ENCODE data around the gene UPF1.

Gene UPF1

DNA sequence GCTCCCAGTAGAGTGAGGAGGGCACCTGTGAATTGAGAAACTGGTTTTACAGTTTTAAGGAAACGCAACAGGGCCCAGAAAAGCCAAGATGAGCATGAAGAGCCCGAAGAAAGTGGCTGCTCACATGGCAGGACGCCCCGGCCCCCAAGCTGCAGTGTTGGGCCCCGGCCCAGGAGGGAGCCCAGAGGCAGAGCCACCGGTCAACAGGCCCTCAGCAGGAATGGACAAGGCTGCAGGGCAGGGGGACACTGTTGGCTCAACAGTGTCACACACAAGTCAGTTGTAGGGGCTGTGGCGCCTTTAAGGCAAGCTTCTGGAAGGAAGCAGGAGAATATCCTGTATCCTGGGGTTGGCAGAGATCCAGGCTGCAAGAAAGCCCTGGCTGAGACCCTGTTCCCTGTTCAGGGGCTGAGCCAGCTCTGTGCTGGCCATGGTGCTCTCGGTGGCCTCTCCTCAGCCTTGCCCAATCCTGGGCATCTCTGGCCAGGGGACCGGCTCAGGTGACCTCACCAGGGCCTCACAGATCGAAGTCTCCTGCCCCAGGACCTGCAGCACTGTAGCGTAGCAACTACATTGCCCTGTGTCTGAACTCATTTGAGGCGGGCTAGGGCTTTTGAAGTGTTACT is 28.0 kb downstream of the UPF1 start:
- no peak for DNase-seq

DNA sequence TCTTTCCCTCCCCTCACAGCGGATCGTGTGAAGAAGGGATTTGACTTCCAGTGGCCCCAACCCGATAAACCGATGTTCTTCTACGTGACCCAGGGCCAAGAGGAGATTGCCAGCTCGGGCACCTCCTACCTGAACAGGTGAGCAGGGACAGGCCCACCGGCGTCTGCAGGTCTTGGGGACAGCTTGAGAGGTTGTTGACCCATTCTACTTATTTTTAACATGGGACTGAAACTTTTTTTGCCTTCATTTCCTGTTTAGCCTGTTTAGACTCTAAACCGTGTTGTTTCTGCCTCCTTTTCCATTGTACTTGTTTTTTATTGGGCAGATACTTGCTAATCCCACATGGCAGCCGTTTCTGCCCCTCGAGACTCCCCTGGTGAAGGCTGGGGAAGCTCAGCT is 28.5 kb downstream of the UPF1 start:
- no peak for DNase-seq

DNA sequence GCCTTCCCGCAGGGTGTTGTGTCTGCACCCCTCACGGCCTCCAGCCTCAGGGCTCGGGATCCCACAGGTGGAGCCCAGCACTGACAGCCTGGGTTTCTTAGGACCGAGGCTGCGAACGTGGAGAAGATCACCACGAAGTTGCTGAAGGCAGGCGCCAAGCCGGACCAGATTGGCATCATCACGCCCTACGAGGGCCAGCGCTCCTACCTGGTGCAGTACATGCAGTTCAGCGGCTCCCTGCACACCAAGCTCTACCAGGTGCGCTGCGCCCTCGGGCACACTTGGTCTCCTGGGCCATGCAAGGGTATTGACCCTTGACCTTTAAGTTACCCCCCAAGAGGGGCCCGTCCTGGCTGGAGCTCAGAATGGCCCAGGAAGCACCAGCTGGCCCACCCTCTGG is 29.0 kb downstream of the UPF1 start:
- DNase-seq: no peak

DNA sequence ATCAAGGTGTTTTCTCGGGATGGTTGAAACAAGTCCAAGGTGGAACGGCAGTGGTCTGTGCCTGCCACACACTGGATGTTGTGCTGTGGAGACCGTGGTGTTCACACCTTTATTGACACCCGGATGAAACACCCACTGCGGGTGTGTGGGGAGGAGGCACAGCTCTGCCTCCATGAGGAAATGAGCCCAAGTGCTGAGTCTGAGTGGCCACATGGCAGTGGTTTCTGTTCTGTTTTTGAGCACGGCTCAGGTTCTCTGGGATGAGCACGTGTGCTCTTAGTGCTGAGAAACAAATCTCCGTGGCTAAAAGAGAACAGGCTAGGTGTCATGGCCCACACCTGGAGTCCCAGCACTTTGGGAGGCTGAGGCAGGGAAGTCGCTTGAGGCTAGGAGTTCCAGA is 29.5 kb downstream of the UPF1 start:
- DNase-seq: no peak

DNA sequence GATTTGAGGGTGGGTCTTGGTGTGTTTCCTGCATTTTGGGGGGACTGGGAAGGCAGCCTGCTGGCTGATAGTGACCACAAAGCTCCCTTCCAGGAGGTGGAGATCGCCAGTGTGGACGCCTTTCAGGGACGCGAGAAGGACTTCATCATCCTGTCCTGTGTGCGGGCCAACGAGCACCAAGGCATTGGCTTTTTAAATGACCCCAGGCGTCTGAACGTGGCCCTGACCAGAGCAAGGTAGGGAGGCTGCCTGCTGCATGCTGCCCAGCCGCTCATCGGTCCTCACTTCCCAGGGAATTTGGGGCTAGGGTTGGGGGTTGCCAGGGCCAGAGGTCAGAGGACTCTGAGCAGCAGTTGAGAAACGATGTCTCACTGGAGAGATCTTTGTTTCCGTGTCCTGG is 30.2 kb downstream of the UPF1 start:
- DNase-seq: no peak

DNA sequence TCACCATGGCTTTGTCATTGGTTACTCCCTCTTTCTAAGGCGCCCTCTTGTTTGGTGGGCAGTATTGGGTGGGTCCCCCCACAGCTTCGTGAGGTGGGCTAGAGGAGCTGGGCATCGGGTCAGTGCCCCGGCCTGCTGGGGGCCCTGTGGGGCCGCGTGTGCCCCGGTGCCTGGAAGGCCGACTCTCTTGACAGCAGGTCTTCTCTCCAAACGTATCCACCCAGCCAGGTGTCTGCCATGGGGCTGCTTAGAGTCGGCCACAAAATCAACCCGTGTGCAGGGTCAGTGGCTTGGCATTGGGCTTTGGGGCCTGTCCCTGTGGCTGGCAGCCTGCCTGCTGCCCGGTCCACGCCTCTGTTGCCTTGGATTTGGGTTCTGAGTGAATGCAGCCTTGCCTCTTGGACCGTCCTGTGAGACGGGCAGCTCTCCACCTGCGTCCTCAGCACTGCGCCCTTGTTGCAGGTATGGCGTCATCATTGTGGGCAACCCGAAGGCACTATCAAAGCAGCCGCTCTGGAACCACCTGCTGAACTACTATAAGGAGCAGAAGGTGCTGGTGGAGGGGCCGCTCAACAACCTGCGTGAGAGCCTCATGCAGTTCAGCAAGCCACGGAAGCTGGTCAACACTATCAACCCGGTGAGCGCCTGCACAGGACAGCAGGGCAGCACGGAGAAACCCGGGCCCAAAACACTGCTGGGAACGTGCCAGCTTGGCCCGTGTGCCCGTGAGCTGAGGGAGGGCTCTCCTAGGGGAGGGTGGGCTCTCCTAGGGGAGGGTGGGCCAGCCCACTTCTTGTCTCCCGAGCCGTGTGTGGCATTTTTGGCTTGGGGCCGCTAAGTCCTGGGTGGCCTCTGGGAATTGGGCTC is 31.4 kb downstream of the UPF1 start:
- no peak for DNase-seq

DNA sequence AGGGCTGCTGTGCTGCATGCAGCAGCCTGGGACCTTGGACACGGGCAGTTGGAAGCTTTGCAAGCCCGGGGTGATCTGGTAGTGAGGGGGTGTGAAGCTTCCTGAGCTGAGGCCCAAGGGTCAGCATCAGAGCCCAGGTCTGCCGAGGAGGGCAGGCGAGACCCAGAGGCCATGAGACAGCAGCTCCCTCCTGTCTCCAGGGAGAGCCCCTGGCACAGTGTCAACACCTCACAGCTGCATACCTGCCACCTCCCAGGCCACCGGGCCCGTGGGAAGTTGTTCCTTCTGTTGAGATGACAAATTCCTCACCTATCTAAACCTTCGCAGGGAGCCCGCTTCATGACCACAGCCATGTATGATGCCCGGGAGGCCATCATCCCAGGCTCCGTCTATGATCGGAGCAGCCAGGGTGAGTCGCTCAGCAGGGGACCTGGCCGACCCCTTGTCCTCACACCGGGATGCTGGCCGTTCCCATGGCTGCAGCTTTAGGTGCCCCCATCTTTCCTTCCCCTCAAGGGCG is 32.1 kb downstream of the UPF1 start:
- DNase-seq: no peak

DNA sequence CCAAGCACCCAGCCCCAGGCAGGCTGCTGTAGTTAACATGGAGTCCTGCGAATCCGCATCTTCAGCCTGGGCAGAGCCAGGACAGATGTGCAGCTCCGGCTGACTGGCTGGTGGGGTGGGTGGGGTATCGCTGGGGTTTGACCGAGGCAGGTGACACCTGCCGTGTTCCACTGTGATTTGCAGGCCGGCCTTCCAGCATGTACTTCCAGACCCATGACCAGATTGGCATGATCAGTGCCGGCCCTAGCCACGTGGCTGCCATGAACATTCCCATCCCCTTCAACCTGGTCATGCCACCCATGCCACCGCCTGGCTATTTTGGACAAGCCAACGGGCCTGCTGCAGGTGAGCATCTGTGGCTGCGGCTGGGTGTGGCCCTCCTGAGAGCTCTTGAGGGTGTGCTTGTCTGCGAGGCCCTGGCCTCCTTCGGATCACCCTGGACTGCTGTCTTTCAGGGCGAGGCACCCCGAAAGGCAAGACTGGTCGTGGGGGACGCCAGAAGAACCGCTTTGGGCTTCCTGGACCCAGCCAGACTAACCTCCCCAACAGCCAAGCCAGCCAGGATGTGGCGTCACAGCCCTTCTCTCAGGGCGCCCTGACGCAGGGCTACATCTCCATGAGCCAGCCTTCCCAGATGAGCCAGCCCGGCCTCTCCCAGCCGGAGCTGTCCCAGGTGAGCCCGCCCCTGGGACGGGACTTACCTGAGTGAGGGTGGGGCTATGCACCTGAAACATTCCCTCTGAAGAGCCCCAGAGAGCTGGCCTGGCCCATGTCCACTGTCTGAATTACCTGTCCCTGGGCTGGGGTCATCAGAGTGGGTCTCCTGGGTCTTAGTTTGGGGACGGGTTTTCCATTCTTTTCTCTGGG is 33.6 kb downstream of the UPF1 start:
- DNase-seq: no peak

DNA sequence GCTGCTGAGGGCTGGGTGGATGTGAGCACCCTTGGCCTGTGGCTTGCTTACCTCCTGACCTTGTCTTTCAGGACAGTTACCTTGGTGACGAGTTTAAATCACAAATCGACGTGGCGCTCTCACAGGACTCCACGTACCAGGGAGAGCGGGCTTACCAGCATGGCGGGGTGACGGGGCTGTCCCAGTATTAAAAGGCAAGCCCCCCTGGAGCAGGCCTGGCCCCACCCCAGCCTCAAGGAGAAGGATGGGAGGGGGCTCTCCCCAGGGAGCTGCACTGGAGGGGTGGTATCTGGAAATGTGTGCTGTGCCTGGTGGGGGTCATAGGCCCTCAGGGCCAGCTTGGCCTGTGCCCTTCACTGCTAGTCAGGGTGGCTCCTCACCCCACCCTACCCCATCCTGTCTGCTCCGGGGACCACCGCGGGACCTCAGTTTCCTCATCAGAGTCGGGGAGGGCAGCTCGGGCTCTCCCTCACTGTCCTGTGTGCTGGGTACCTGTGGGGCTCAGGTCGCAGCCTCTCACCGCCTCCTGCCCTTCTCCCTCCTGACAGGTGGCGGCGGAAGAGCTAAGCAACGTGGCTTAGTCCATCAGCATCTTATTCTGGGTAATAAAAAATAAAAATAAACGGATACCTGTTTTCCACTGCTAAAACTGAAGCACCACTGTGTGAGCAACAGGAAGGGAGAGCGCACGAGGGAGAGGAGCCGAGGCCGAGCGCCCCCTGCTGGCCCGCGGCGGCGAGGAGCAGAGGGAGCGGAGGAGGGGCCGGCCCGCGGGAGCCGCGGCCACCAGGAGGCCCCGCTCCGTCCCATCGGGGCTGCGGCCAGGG is 34.4 kb downstream of the UPF1 start:
- no peak for DNase-seq

DNA sequence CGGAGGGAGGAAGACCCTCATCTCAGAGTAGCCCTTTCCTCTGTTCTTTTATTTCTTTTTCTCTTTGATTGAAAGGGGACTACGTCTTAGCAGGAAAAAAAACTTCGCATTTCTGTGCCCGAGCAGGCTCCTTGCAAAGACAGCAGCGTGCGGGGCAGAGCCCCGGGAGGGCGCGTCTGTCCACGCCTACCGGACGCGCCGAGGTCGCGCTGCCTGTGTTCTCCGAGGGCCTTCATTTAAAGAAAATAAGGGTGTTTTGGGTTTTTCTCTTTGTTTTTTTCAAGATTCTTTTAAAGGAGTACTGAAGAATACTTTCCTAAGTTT is 35.0 kb downstream of the UPF1 start:
- DNase-seq: no peak

DNA sequence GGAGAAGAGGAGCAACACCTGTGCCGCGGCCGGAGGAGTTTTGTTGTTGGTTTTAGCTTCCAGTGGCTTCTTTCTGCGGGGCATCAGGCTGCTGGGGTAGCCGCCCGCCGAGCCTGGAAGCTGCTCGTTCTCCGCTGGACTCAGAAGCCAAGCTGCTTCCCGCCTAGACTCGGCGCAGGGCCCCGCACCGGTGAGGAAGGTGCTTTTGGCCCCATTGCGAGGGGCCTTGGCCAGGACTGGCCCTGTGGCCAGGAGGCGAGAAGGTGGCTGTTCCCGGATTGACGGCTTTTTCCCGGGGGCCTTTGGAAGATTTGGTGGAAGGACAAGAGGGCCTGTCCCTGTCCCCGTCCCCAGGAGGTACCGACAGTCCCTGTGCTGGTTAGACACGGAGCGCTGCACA is 35.4 kb downstream of the UPF1 start:
- DNase-seq: no peak

DNA sequence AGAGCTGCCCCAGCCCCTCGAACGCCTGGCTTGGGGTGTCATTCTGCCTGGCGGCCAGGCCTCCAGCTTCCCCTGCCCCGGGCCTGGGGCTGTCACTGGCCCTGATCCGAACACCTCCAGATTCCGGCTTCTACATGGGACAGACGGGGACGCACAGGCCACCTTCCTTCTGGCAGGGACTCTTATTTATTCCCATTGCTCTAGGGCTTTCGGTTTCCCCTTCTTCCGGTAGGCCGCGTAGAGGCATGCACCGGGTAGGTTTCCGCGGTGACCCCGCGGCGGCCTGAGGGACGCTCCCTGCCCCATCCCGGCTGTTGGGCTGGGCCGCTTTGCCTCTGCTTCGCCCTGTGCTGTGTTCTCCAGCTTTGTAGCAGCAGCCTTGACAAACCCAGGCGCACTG is 36.0 kb downstream of the UPF1 start:
- no peak for DNase-seq

DNA sequence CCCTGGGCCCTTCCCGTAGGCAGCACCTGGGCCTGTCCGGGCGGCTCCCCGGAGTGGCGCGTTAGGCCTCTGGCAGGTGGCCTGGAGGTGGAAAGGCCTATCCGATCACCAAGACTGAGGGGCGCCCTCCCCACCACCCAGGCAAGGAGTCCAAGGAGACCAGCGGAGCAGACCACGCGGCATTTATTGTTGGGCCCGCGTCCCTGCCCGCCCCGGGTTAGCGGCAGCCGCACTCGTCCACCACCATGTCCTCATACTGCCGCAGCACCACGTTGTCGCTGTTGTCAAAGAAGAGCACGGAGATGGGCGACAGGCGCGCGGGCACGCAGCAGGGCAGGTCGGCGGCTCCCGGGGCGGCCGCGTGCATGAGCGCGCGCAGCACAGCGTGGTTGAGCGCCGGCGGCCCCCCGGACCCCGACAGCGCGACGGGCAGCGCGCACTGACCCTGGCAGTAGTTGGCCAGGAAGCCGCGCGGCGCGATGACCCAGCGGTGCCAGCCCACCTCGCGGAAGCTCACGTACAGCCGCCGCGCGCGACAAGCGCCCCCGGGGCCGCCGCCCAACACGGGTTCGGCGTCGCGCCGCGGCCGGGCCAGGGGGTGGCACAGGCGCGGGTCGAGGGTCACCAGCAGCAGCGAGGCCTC is 36.7 kb downstream of the UPF1 start:
- no peak for DNase-seq

DNA sequence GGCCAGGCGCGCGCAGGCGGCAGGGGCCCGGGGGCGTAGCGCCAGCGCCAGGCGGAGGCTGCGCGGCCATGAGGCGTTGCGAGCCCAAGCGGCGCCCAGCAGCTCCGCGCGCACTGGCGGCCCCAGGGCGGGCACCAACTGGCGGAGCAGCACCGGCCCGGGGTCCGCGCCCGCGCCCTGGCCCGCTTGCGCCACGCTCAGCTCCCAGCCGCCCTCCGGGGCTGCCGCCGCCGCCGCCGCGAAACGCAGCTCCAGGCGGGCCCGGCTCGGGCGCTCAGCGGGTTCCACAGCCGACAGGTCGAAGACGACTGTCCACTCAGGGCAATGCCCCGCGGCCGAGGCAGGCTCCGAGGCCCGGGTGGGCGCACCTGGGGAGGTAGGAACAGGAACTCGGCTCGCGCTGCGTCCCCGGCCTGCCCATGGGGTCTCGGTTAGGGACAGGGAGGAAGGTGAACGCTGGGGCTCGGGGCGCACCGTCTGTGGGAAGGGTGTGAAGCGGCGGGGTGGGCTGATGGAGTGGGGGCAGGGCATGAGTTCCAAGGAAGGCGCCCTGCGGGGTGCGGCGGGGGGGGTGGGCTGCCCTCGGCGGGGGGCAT is 37.4 kb downstream of the UPF1 start:
- DNase-seq: no peak

DNA sequence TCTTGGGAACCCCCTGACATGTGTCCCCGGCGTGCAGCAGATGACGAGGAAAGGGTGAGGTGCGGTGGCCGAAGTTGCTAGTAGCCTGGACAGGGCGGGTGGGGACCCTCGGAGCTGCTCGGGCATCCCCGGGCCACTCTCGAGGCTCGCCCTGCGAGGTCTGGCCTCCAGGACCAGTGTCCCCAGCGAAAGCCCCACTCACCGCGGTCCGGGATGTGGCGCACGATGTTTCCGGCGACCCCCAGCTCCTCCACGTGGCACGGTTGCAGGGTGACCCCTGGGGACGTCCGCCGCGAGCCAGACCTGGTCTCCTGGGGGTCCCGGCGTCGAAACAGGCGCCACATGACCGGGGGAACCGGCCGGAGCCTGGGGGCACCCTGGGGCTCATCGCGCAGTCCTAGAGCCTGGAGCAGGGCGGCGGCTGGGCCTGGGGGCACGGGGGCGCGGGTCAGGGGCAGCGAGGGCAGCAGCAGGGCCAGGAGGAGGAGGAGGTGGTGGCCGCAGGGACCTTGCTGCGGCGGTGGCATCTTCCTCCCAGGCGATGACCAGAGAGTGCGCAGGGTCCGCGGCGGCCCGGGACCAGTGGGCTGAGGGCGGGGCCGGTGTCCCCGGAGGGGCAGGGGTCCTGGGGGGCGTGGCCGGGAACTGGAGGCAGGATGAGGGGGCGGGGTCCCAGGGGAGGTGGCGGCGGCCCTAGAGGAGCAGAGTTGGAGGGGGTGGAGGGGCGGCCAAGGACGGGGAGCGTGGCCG is 38.2 kb downstream of the UPF1 start:
- no peak for DNase-seq

DNA sequence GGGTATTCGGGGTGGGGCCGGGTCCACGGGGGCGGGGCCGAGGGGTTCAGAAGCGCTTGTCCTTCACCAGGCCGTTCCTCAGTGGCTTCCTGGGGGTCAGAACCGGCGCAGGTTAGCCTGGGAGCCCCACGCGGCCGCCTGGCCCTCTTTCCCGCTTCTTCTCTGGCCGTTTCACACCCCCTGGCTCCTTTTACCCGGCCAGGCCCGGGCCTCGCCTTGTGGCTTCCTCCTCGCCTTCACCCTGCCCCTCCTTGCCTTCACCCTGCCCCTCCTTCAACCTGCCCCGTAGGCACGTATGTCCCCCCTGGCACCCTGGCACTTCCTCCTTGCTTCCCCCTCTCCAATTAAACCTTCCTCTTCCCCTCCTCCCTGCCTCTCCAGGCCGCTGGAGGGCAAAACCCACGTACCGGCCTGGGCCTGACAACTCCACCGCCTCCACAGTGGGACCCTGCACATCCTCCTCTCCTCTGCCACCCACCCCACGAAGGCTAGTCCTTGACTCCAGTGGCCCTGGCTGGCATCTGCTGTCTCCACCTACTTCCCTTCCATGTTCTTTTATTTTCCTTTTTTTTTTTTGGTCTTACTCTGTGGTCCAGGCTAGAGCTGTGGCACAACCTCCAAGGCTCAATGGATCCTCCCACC is 38.9 kb downstream of the UPF1 start:
- DNase-seq: no peak

DNA sequence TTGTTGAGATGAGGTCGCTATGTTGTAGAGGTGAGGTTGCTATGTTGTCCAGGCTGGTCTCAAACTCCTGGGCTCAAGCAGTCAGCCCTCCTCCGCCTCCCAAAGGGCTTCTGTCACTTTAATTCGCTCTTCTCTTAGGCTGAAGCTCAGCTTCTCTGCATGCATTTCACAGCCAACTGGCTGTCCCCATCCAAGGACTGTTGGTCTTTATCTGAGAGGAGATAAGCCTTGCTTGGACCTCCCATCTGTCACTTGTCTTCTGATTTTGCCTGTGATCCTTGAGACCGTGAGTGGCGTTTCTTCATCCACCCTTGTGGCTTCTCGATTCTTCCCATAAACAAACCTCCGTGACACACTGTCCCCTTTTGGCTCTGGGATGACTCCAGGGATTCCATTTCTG is 39.8 kb downstream of the UPF1 start:
- DNase-seq: no peak

DNA sequence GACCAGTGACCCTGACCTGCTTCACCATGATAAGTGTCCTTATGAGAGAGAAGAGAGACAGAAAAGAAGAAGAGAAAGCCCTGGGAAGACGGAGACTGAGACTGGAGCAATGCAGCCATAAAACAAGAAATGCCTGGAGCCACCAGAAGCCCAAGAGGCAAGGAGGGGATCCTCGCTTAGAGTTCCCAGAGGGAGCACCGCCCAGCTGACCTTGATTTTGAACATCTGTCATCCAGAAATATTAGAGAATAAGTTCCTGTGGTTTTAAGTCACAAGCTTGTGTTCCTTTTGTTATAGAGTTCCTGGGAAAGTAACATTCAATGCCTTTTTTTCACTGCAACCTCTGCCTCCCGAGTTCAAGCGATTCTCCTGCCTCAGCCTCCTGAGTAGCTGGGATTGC is 44.0 kb downstream of the UPF1 start:
- no peak for DNase-seq

DNA sequence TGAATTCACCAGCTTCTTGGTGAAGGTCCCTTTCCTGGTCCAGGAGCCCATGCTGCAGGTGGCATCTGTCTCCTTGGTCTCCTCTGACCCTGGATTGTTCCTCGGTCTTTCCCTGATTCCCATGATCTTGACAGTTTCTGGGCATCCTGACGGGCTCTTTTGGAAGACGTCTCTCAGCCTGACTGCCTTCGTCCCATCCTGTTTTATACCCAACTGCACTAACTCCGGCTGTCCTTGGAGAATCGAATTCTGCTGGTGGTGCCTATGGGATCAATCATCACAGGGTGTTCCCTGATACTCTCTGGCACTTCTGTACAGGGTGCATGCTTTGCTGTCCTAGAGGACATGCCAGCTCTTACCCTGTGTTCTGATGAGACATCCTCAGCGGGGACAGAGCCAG is 45.1 kb downstream of the UPF1 start:
- no peak for DNase-seq

DNA sequence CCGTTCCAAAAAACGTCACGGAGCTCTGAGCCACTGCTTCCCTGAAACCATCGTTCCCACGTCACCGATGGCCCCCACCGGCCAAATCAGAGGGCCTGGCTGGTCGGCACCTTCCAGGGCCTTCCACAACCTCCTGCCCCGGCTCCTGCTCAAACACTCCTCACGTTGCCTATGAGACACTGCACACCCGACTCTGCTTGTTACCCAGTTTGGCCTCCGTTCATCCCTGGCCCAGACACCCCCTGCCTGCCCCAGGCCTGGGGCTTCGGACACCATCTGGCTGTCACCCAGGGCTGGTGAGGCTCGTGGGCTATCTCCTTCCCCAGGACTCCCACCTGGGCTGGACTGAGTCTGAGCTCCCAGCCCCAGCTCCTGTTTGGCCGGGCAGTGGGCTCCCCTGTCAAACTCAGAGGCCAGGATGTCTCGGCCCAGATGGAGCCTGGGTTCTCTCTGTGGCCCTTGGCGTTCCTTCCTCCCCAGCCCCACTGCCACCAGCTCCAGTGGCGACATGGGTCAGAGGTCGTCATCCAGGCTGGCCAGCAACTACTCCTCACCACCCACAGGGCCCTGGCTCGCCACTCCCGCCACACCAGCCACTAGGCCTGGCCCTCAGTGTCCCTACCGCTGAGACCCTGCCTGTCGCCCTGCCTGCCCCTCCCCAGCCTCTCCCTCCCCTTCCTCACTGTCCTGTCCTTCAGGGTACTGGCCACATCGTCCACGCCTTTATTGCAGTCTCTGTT is 46.5 kb downstream of the UPF1 start:
- no peak for DNase-seq
